Activated naive CD4-positive, alpha-beta T cell treated with anti-CD3 and anti-CD28 coated beads, Interleukin-2, amount 50 U/mL, for 24 hours (primary cell): ENCODE measurements around the gene PLCD1.

ENCODE experiments used
- H3K27ac Mint-ChIP-seq: one replicate; pipeline ENCODE4 v1.8.0; 2021; ENCODE audit warnings: mild to moderate bottlenecking, mixed read lengths
- H3K27me3 Mint-ChIP-seq: one replicate; pipeline ENCODE4 v1.8.0; 2021; ENCODE audit warnings: mixed read lengths
- H3K36me3 Mint-ChIP-seq: one replicate; pipeline ENCODE4 v1.8.0; 2021; ENCODE audit warnings: mixed read lengths
- H3K4me1 Mint-ChIP-seq: one replicate; pipeline ENCODE4 v1.8.0; 2021; ENCODE audit warnings: mixed read lengths
- H3K4me3 Mint-ChIP-seq: one replicate; pipeline ENCODE4 v1.8.0; 2021; ENCODE audit warnings: mild to moderate bottlenecking, mixed read lengths
- H3K9me3 Mint-ChIP-seq: one replicate; pipeline ENCODE4 v1.8.0; 2021; ENCODE audit warnings: mixed read lengths

PLCD1 gene

DNA sequence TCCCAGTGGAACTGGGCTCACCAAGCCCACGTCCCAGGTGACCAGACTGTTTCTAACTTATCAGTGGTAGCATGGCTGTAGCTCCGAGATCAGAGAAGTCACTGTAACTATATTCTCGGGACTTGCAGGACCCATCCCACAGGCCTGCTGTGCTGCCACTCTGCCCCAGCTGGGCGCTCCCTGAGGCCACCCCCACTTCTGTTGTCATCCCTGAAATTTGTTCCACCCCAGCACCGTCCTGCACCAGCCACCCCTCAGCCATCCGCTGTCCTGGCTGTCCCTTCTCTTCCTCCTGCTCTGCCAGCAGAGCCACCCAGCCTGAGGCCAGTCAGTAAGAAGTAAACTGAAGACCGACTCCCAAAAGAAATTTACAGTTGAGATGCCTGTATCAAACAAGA is 71.9 kb downstream of the PLCD1 start:
- Mint-ChIP-seq H3K9me3 (no peaks in the 10 kb centered on the region), H3K36me3 (no peaks in the 10 kb centered on the region), H3K27ac (peak overlapping the region; percentile 97), H3K27me3 (no peaks in the 10 kb centered on the region), H3K4me1 (peaks cover 33% of the 10 kb centered on the region), H3K4me3 (peak overlapping the region; percentile 70)
